Right lobe of liver (tissue), 6 donors: ENCODE results near the gene FOXJ3. TPM values are rescaled to one million over a fixed set of nuclear protein-coding genes. Genes with fewer than 3 reads are reported as not detected.

Experiments
- ATAC-seq, 4 donors: fragments of 200-7000 bp; cut with Tn5 transposase; one replicate each; pipeline ENCODE4 v1.9.1; 2020; ENCODE audit warnings: mild to moderate bottlenecking in 4 of 4, moderate library complexity in 4 of 4
- DNase-seq, 3 donors: peaks; one replicate each; pipeline ENCODE4 v3.0.0-alpha.2; 2020
- H3K27ac ChIP-seq, 3 donors: fragments of 200-600 bp; one replicate each; pipeline ENCODE4 v1.8.0; 2022
- H3K27me3 ChIP-seq, 2 donors: fragments of 200-600 bp; one replicate each; pipeline ENCODE4 v1.8.0; 2022
- H3K36me3 ChIP-seq, 4 donors: fragments of 200-600 bp; sonication (generic) in 1 of 4; one replicate each; pipeline versions ENCODE4 v1.5.1 to v1.8.0; 2017 to 2022; ENCODE audit warnings: control low read depth in 1 of 4
- H3K4me1 ChIP-seq, 4 donors: fragments of 200-600 bp; sonication (generic) in 1 of 4; one replicate each; pipeline versions ENCODE4 v1.5.1 to v1.8.0; 2017 to 2022; ENCODE audit warnings: control low read depth in 1 of 4
- H3K4me3 ChIP-seq, 3 donors: fragments of 200-600 bp; one replicate each; pipeline ENCODE4 v1.8.0; 2022
- H3K9me3 ChIP-seq, 4 donors: fragments of 200-600 bp; sonication (generic) in 1 of 4; one replicate each; pipeline versions ENCODE4 v1.5.1 to v1.8.0; 2017 to 2022; ENCODE audit warnings: control low read depth in 1 of 4
- CTCF ChIP-seq, 4 donors: fragments of 200-600 bp in 3 of 4; fragments of 450-650 bp in 1 of 4; IDR thresholded peaks; one replicate each; pipeline versions ENCODE4 v1.5.1 to v1.8.0; 2016 to 2022; ENCODE audit warnings: antibody characterized with exemption in 4 of 4, mild to moderate bottlenecking in 2 of 4
- POLR2A ChIP-seq: fragments of 450-650 bp; IDR thresholded peaks from one replicate; pipeline ENCODE4 v1.6.1; 2017; ENCODE audit warnings: antibody characterized with exemption, mild to moderate bottlenecking
- WGBS: methylation state at CpG from one replicate; pipeline ENCODE4 v1.1.6; 2018; ENCODE audit warnings: low coverage, low lambda C conversion rate; ENCODE audit not compliant: insufficient coverage; ENCODE audit errors: missing lambda C conversion rate; 5-methylcytosine and 5-hydroxymethylcytosine counted together
- intact Hi-C, 2 donors: fragments of 100-400 bp; cut with DNase I; formaldehyde crosslinking; loops; one replicate each; pipeline versions ENCODE4 v1.11.2 to v1.14.1; 2022
- total RNA-seq, 6 experiments: library from RNA; depleted of rRNA in 2 of 6; stranded (reverse); fragments of >200 nt in 2 of 6; fragmentation: NEBNext Ultra II Directional in 3 of 6; extraction: Animal tissue kit (Norgen Biotek cat#: 25700) in 3 of 6; gene quantifications; one replicate each; pipeline versions ENCODE4 v1.1.0 to v1.2.4, GENCODE V29; 2016 to 2023
- donor health status: DM: no; HTN: yes; CAD: no.
- donor health status: DM: no; HTN: no; CAD: no.
- donor health status: DM: no; HTN: no; CAD: no.
- donor health status: DM: no; HTN: yes; CAD: no.
- donor health status: DM: no; HTN: yes; CAD: no.

The FOXJ3 gene
- total RNA-seq, 6 experiments from 2014 or later, result 12.1 to 18.4 (median 14.5) TPM

DNA sequence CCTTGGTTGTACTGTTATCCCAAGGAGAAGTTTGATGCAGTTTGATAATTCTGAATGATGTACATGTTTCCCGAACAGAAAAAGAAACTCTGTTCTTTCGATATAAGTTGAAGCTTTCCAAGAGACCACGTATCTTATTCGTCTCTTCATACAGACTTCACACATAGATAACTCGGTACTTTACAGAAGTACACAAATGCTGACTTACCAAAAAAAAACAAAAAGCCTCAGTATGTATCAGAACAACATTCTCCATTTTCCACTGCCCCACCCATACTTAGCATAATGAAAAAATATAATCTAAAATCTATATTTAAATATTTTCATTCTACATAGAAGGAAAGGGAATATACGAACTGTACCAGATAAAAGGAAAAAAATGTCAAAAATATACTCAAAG, 2.2 kb downstream of the FOXJ3 start:
- TF ChIP-seq POLR2A (no peak), CTCF (IDR thresholded peaks at IDR 0.05) (no peak)
- intact Hi-C loops, result loop anchor here in 1 of 2 donors (10.0 kb wide), 1 partner anchor 158 kb away; no protein-coding TSS in a partner anchor
- ATAC-seq, result no peak
- 57% methylated on average over 6 of the region's 6 CpGs for WGBS
- Histone ChIP-seq H3K27ac (no peak overlapping the region), H3K4me3 (no peak overlapping the region), H3K36me3 (no peaks in the 10 kb centered on the region), H3K9me3 (no peaks in the 10 kb centered on the region), H3K4me1 (peaks cover 0 to 16% (median 5%) of the 10 kb centered on the region in 4 donors), H3K27me3 (no peaks in the 10 kb centered on the region)
- no peak for DNase-seq

GRCh38 chr1:42330215-42330614, 4.8 kb downstream of the FOXJ3 start:
- Histone ChIP-seq H3K36me3 (no peaks in the 10 kb centered on the region), H3K4me1 (peaks cover 0 to 22% (median 3%) of the 10 kb centered on the region in 4 donors), H3K9me3 (no peaks in the 10 kb centered on the region), H3K27me3 (no peaks in the 10 kb centered on the region), H3K4me3 (no peak overlapping the region), H3K27ac (no peak overlapping the region)
- TF ChIP-seq CTCF (IDR thresholded peaks at IDR 0.05), result no peak
- no peak for TF ChIP-seq POLR2A
- intact Hi-C loops, result loop anchor here in 1 of 2 donors (10.0 kb wide), 1 partner anchor 155 kb away; no protein-coding TSS in a partner anchor
- ATAC-seq (no peak), DNase-seq (no peak)
- WGBS, result 99% methylated on average over 10 of the region's 10 CpGs

- Histone ChIP-seq H3K27ac (no peak overlapping the region), H3K9me3 (no peaks in the 10 kb centered on the region), H3K4me3 (no peak overlapping the region), H3K36me3 (no peaks in the 10 kb centered on the region), H3K4me1 (peaks cover 0 to 32% (median 5%) of the 10 kb centered on the region in 4 donors), H3K27me3 (no peaks in the 10 kb centered on the region)
- intact Hi-C loops, result no loop called here
- TF ChIP-seq POLR2A (no peak), CTCF (IDR thresholded peaks at IDR 0.05) (no peak)
- no peak for DNase-seq
- ATAC-seq, result no peak
- WGBS, result 86% methylated on average over 4 of the region's 4 CpGs
These were observed 6.0 kb downstream of the FOXJ3 start for GRCh38 chr1:42328916-42329496.

DNA sequence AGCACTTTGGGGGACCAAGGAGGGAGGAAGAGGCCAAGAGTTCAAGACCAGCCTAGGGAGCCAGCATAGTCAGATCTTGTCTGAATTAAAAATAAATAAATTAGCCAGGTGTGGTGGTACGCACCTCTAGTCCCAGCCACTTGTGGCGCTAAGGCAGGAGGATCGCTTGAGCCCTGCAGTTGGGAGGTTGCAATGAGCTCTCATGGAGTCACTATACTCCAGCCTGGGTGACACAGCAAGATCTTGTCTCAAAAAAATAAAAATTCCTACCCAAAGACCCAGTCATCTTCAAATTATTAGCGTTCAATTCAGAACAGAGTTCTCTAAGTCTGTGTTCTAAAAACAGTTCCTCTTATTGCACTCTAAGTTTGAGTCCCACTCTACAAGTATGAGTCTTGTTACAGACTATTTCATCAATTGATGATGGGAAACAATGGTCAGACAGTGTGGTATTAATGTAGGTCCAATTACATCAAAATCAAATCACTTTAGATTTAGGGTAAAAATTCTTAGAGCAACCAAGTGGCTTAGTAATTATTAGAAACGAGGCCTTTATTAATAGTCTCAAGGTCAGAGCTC, 6.9 kb downstream of the FOXJ3 start:
- peaks cover 0 to 29% (median 7%) of the 10 kb centered on the region in 4 donors for H3K4me1 ChIP-seq
- DNase-seq, result no peak
- no peaks in the 10 kb centered on the region for H3K27me3 ChIP-seq
- no peaks in the 10 kb centered on the region for H3K36me3 ChIP-seq
- intact Hi-C loops, result no loop called here
- 100% methylated on average over 5 of the region's 5 CpGs for WGBS
- no peak overlapping the region for H3K27ac ChIP-seq
- ATAC-seq, result no peak
- H3K9me3 ChIP-seq, result no peaks in the 10 kb centered on the region
- no peak overlapping the region for H3K4me3 ChIP-seq
- TF ChIP-seq POLR2A (no peak), CTCF (IDR thresholded peaks at IDR 0.05) (no peak)
